ENCODE results near the gene SYCN. TPM values are rescaled to one million over a fixed set of nuclear protein-coding genes. Genes with fewer than 3 reads are reported as not detected.

Gene SYCN
- total and polyA plus RNA-seq, 2 of the 8 experiments (the other 6 are each of a cell fraction or from before 2014, with no cell fraction given), result not detected

GRCh38 chr19:39155741-39156140, 48.3 kb downstream of the SYCN start:
- POLR2A ChIA-PET (ENCODE audit: partially characterized antibody), result interaction anchor here (1.4 kb wide), 1 partner anchor 19 kb away, joined by 4 read pairs; no protein-coding TSS in a partner anchor
- no peak overlapping the region for H3K18ac ChIP-seq (ENCODE audit: extremely low read depth, low read length)
- no peak overlapping the region; the same call in 1 of the 2 replicates for H2BK5ac ChIP-seq (ENCODE audit: low read depth, low read length)
- H3K4me1 ChIP-seq (replicated peaks in 1 of 4; ENCODE audit: control insufficient read depth in 3 of 4, insufficient read depth in 4 of 4, low read length in 3 of 4), result peaks cover 4 to 41% (median 20%) of the 10 kb centered on the region in 4 experiments
- H3K9ac ChIP-seq (replicated peaks in 1 of 4; ENCODE audit: extremely low read depth in 1 of 4, low read depth in 3 of 4, low read length in 3 of 4), result 0 out of 7 replicates have a peak overlapping the region, but pooled peaks of 1 of the 4 experiments have one; percentile 6
- H4K8ac ChIP-seq (ENCODE audit: extremely low read depth, insufficient read depth, low read length), result no peak overlapping the region; the same call in 1 of the 2 replicates
- peaks cover 0 to 1% (median 0%) of the 10 kb centered on the region in 4 experiments; a peak in 1 of 7 replicates for H3K27me3 ChIP-seq (replicated peaks in 1 of 4; ENCODE audit: control insufficient read depth in 3 of 4, extremely low read depth in 1 of 4, insufficient read depth in 3 of 4, low read length in 3 of 4)
- no peaks in the 10 kb centered on the region for H3K9me3 ChIP-seq (ENCODE audit: insufficient read depth in 2 of 2, low read depth in 1 of 2, low read length in 1 of 2)
- DNase-seq (ENCODE audit: low read depth in 1 of 2, low spot score in 2 of 2) (no peak), FAIRE-seq (no peak)
- H4K91ac ChIP-seq (replicated peaks; ENCODE audit: insufficient read length, low read length), result no peak overlapping the region
- H2BK15ac ChIP-seq (ENCODE audit: low read length), result 0 out of 2 replicates have a peak overlapping the region, but pooled peaks have one; percentile 29
- no peak overlapping the region for H4K5ac ChIP-seq (ENCODE audit: insufficient read length, low read depth, low read length)
- peak overlapping the region; percentile 59 for H3K4ac ChIP-seq (replicated peaks; ENCODE audit: insufficient read length, low read depth, low read length)
- H2BK20ac ChIP-seq (ENCODE audit: low read length), result 0 out of 2 replicates have a peak overlapping the region, but pooled peaks have one; percentile 32
- no peak overlapping the region for H3K4me2 ChIP-seq (ENCODE audit: insufficient read depth in 1 of 2, low read depth in 2 of 2, low read length in 2 of 2)
- no peak overlapping the region for H2BK120ac ChIP-seq (replicated peaks; ENCODE audit: low read depth, low read length)
- 90% methylated on average over 13 of the region's 15 CpGs; no CpG with 5 or more reads in 1 of the 2 experiments for WGBS, 2 experiments (ENCODE audit: extremely low coverage in 1 of 2, insufficient coverage in 1 of 2, insufficient read length in 1 of 2, insufficient replicate concordance in 2 of 2, low coverage in 1 of 2, low lambda C conversion rate in 2 of 2, missing lambda C conversion rate in 1 of 2)
- H4K20me1 ChIP-seq (replicated peaks in 1 of 2; ENCODE audit: control insufficient read depth in 1 of 2, insufficient read depth in 2 of 2, low read length in 2 of 2), result peaks cover 17 to 34% of the 10 kb centered on the region in 2 experiments
- H3K27ac ChIP-seq (ENCODE audit: low read depth, low read length), result no peak overlapping the region
- no peak overlapping the region for H3K56ac ChIP-seq (replicated peaks; ENCODE audit: insufficient read length, low read depth, low read length)
- no peak overlapping the region for H3K14ac ChIP-seq (ENCODE audit: insufficient read length)
- 0 out of 2 replicates have a peak overlapping the region, but pooled peaks have one; percentile 13 for H2AK5ac ChIP-seq (ENCODE audit: low read depth, low read length)
- H2BK12ac ChIP-seq (ENCODE audit: low read depth, low read length), result no peak overlapping the region
- CTCF ChIA-PET (ENCODE audit: partially characterized antibody), result interaction anchor here (0.6 to 5.8 kb wide), 10 partner anchors 9 to 168 kb away, joined by 3 to 27 read pairs (median 5); no protein-coding TSS in a partner anchor
- peaks cover 3% of the 10 kb centered on the region; the same call in 1 of the 2 replicates for H3K23me2 ChIP-seq (ENCODE audit: low read depth, low read length)
- H3K79me2 ChIP-seq (ENCODE audit: control insufficient read depth in 1 of 2, insufficient read depth in 2 of 2, low read length in 2 of 2), result peaks cover 0 to 55% of the 10 kb centered on the region in 2 experiments; a peak in 2 of 4 replicates
- no peak overlapping the region for H2AFZ ChIP-seq (ENCODE audit: low read length)
- H3K36me3 ChIP-seq (ENCODE audit: control insufficient read depth in 2 of 4, insufficient read depth in 4 of 4, low read length in 3 of 4), result no peaks in the 10 kb centered on the region; a peak in 2 of 8 replicates
- no peak overlapping the region for H3K23ac ChIP-seq (ENCODE audit: insufficient read length)
- H3K4me3 ChIP-seq (ENCODE audit: extremely low read depth in 1 of 4, insufficient read depth in 2 of 4, low read depth in 3 of 4, low read length in 4 of 4), result no peak overlapping the region
- peaks cover 36% of the 10 kb centered on the region for H3K79me1 ChIP-seq (ENCODE audit: low read depth, low read length)
- TF ChIP-seq USF2 (IDR thresholded peaks at IDR 0.05; ENCODE audit: low read length), result no peak
- TF ChIP-seq RBBP5 (IDR thresholded peaks at IDR 0.05; ENCODE audit: borderline replicate concordance, low read depth, low read length), result no peak
- TF ChIP-seq CBX5 (IDR thresholded peaks at IDR 0.05; ENCODE audit: low read depth, low read length), result no peak
- no peak for TF ChIP-seq ATF3 (IDR thresholded peaks at IDR 0.05; ENCODE audit: insufficient read depth, low read depth, low read length)
- no peak for TF ChIP-seq SP4 (IDR thresholded peaks at IDR 0.05; ENCODE audit: low read length)
- no peak for TF ChIP-seq KDM5A (IDR thresholded peaks at IDR 0.05; ENCODE audit: low read length)
- TF ChIP-seq NANOG (IDR thresholded peaks at IDR 0.05; ENCODE audit: insufficient read depth, low read depth, low read length, poor library complexity, severe bottlenecking), result no peak
- no peak for TF ChIP-seq RAD21 (IDR thresholded peaks at IDR 0.05 in 1 of 2, conservative IDR thresholded peaks at IDR 0.05 in 1 of 2; ENCODE audit: low read depth in 2 of 2, low read length in 2 of 2)
- no peak for TF ChIP-seq JUN (IDR thresholded peaks at IDR 0.05; ENCODE audit: low read depth, low read length)

Measured in H1 (cell line).